ENCODE results near the gene SCAMP1. TPM values are rescaled to one million over a fixed set of nuclear protein-coding genes. Genes with fewer than 3 reads are reported as not detected.

Gene SCAMP1
- total and polyA plus RNA-seq, 2 of the 13 experiments (the other 11 are each of a cell fraction or from before 2014, with no cell fraction given) = 18.2 to 33.7 TPM

DNA sequence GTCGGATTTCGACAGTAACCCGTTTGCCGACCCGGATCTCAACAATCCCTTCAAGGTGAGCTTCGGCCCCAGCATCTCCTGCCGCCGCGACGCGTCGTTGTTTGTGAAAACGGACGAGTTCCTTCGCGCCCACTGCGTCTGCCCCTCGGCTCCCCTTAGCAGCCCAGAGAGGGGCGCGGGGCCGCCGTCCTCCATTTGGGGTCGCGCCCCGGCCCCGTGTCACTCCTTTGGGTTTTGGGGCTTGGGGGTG lies 182 bp downstream of the SCAMP1 start (continued):
- TF ChIP-seq, protein P1, sequence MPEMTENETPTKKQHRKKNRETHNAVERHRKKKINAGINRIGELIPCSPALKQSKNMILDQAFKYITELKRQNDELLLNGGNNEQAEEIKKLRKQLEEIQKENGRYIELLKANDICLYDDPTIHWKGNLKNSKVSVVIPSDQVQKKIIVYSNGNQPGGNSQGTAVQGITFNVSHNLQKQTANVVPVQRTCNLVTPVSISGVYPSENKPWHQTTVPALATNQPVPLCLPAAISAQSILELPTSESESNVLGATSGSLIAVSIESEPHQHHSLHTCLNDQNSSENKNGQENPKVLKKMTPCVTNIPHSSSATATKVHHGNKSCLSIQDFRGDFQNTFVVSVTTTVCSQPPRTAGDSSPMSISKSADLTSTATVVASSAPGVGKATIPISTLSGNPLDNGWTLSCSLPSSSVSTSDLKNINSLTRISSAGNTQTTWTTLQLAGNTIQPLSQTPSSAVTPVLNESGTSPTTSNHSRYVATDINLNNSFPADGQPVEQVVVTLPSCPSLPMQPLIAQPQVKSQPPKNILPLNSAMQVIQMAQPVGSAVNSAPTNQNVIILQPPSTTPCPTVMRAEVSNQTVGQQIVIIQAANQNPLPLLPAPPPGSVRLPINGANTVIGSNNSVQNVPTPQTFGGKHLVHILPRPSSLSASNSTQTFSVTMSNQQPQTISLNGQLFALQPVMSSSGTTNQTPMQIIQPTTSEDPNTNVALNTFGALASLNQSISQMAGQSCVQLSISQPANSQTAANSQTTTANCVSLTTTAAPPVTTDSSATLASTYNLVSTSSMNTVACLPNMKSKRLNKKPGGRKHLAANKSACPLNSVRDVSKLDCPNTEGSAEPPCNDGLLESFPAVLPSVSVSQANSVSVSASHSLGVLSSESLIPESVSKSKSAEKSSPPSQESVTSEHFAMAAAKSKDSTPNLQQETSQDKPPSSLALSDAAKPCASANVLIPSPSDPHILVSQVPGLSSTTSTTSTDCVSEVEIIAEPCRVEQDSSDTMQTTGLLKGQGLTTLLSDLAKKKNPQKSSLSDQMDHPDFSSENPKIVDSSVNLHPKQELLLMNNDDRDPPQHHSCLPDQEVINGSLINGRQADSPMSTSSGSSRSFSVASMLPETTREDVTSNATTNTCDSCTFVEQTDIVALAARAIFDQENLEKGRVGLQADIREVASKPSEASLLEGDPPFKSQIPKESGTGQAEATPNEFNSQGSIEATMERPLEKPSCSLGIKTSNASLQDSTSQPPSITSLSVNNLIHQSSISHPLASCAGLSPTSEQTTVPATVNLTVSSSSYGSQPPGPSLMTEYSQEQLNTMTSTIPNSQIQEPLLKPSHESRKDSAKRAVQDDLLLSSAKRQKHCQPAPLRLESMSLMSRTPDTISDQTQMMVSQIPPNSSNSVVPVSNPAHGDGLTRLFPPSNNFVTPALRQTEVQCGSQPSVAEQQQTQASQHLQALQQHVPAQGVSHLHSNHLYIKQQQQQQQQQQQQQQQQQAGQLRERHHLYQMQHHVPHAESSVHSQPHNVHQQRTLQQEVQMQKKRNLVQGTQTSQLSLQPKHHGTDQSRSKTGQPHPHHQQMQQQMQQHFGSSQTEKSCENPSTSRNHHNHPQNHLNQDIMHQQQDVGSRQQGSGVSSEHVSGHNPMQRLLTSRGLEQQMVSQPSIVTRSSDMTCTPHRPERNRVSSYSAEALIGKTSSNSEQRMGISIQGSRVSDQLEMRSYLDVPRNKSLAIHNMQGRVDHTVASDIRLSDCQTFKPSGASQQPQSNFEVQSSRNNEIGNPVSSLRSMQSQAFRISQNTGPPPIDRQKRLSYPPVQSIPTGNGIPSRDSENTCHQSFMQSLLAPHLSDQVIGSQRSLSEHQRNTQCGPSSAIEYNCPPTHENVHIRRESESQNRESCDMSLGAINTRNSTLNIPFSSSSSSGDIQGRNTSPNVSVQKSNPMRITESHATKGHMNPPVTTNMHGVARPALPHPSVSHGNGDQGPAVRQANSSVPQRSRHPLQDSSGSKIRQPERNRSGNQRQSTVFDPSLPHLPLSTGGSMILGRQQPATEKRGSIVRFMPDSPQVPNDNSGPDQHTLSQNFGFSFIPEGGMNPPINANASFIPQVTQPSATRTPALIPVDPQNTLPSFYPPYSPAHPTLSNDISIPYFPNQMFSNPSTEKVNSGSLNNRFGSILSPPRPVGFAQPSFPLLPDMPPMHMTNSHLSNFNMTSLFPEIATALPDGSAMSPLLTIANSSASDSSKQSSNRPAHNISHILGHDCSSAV (CRISPR knock-in tag; IDR thresholded peaks at IDR 0.05; ENCODE audit: borderline replicate concordance) = 0 out of 2 replicates have a peak, but pooled peaks have one; percentile 4
- TF ChIP-seq ZBTB34 (CRISPR knock-in tag; IDR thresholded peaks at IDR 0.05) (no peak), ELF4 (CRISPR knock-in tag; IDR thresholded peaks at IDR 0.05; ENCODE audit: borderline replicate concordance) (peak; percentile 25; the same call in 1 of the 2 replicates), BHLHE40 (IDR thresholded peaks at IDR 0.05; ENCODE audit: low read length) (no peak), ZFP36L1 (CRISPR knock-in tag; IDR thresholded peaks at IDR 0.05) (no peak), ZFP36 (IDR thresholded peaks at IDR 0.05; ENCODE audit: borderline replicate concordance, low read depth, low read length, partially characterized antibody) (no peak), ZNF563 (CRISPR knock-in tag; IDR thresholded peaks at IDR 0.05) (peak; percentile 30; the same call in 1 of the 2 replicates), ZKSCAN1 (IDR thresholded peaks at IDR 0.05; ENCODE audit: low read length) (no peak), CEBPB (IDR thresholded peaks at IDR 0.05; ENCODE audit: borderline replicate concordance, low read depth, low read length) (no peak), ZNF788 (CRISPR knock-in tag; IDR thresholded peaks at IDR 0.05; ENCODE audit: borderline replicate concordance) (peak; percentile 81), ZNF274 (CRISPR knock-in tag; IDR thresholded peaks at IDR 0.05) (peak; percentile 61; the same call in 1 of the 2 replicates), GLI4 (CRISPR knock-in tag; IDR thresholded peaks at IDR 0.05; ENCODE audit: borderline replicate concordance) (peak; percentile 64; the same call in 1 of the 2 replicates)
- TF ChIP-seq, protein P2, sequence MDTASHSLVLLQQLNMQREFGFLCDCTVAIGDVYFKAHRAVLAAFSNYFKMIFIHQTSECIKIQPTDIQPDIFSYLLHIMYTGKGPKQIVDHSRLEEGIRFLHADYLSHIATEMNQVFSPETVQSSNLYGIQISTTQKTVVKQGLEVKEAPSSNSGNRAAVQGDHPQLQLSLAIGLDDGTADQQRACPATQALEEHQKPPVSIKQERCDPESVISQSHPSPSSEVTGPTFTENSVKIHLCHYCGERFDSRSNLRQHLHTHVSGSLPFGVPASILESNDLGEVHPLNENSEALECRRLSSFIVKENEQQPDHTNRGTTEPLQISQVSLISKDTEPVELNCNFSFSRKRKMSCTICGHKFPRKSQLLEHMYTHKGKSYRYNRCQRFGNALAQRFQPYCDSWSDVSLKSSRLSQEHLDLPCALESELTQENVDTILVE (CRISPR knock-in tag; IDR thresholded peaks at IDR 0.05) = no peak
- TF ChIP-seq, protein P3, sequence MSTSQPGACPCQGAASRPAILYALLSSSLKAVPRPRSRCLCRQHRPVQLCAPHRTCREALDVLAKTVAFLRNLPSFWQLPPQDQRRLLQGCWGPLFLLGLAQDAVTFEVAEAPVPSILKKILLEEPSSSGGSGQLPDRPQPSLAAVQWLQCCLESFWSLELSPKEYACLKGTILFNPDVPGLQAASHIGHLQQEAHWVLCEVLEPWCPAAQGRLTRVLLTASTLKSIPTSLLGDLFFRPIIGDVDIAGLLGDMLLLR (CRISPR knock-in tag; IDR thresholded peaks at IDR 0.05) = peak; percentile 23; the same call in 1 of the 2 replicates
- TF ChIP-seq, protein P4, sequence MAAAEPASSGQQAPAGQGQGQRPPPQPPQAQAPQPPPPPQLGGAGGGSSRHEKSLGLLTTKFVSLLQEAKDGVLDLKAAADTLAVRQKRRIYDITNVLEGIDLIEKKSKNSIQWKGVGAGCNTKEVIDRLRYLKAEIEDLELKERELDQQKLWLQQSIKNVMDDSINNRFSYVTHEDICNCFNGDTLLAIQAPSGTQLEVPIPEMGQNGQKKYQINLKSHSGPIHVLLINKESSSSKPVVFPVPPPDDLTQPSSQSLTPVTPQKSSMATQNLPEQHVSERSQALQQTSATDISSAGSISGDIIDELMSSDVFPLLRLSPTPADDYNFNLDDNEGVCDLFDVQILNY (CRISPR knock-in tag; conservative IDR thresholded peaks at IDR 0.05) = no peak
- TF ChIP-seq, protein P5, sequence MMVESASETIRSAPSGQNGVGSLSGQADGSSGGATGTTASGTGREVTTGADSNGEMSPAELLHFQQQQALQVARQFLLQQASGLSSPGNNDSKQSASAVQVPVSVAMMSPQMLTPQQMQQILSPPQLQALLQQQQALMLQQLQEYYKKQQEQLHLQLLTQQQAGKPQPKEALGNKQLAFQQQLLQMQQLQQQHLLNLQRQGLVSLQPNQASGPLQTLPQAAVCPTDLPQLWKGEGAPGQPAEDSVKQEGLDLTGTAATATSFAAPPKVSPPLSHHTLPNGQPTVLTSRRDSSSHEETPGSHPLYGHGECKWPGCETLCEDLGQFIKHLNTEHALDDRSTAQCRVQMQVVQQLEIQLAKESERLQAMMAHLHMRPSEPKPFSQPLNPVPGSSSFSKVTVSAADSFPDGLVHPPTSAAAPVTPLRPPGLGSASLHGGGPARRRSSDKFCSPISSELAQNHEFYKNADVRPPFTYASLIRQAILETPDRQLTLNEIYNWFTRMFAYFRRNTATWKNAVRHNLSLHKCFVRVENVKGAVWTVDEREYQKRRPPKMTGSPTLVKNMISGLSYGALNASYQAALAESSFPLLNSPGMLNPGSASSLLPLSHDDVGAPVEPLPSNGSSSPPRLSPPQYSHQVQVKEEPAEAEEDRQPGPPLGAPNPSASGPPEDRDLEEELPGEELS (CRISPR knock-in tag; IDR thresholded peaks at IDR 0.05) = 0 out of 2 replicates have a peak, but pooled peaks have one; percentile 2

All from HepG2 (cell line).